HG02840 (cell line): ENCODE results near the gene SEMA4C.

Experiments
- ATAC-seq: cut with Tn5 transposase; IDR thresholded peaks from one replicate; pipeline ENCODE4 v1.9.1; 2021; ENCODE audit warnings: mild to moderate bottlenecking, moderate library complexity, moderate number of reproducible peaks; ENCODE audit not compliant: unreplicated experiment, low FRiP score

The SEMA4C gene

GRCh38 chr2:96848264-96848663 lies 21.6 kb downstream of the SEMA4C start:
- no peak for ATAC-seq

- no peak for ATAC-seq
Observed at GRCh38 chr2:96847586-96847985, 22.3 kb downstream of the SEMA4C start.

GRCh38 chr2:96846825-96847224 lies 23.1 kb downstream of the SEMA4C start:
- ATAC-seq = no peak

- no peak for ATAC-seq
Observed at GRCh38 chr2:96844405-96844808, 25.5 kb downstream of the SEMA4C start.

- no peak for ATAC-seq
Observed at GRCh38 chr2:96843538-96844268, 26.2 kb downstream of the SEMA4C start, which contains the start of gene ANKRD23. Gene ANKRD23, minus strand, starts transcription at chr2:96844021. Its CDS starts 29 bp downstream, at chr2:96843992.

- ATAC-seq = no peak
Observed at GRCh38 chr2:96842600-96842999, 27.3 kb downstream of the SEMA4C start.

GRCh38 chr2:96841701-96842495 lies 28.0 kb downstream of the SEMA4C start:
- no peak for ATAC-seq

GRCh38 chr2:96839875-96840850 lies 29.7 kb downstream of the SEMA4C start:
- ATAC-seq = no peak

- no peak for ATAC-seq
Observed at GRCh38 chr2:96839293-96839874, 30.5 kb downstream of the SEMA4C start.

- no peak for ATAC-seq
Observed at GRCh38 chr2:96838345-96839292, 31.3 kb downstream of the SEMA4C start.

GRCh38 chr2:96837575-96837974 lies 32.3 kb downstream of the SEMA4C start:
- no peak for ATAC-seq

- ATAC-seq = no peak
Observed at GRCh38 chr2:96835830-96836229, 34.0 kb downstream of the SEMA4C start.

GRCh38 chr2:96832754-96833507 lies 36.9 kb downstream of the SEMA4C start:
- ATAC-seq = no peak

GRCh38 chr2:96832408-96832753 lies 37.5 kb downstream of the SEMA4C start:
- ATAC-seq = no peak

- no peak for ATAC-seq
Observed at GRCh38 chr2:96831679-96832078, 38.2 kb downstream of the SEMA4C start.

- ATAC-seq = no peak
Observed at GRCh38 chr2:96830044-96830562, 39.8 kb downstream of the SEMA4C start.

GRCh38 chr2:96828874-96829273 lies 41.0 kb downstream of the SEMA4C start:
- ATAC-seq = no peak

- ATAC-seq = no peak
Observed at GRCh38 chr2:96828436-96828835, 41.4 kb downstream of the SEMA4C start.
